OCI-LY7 (cell line): ENCODE results near the gene ZNF469.

ENCODE experiments used
- EZH2phosphoT487 ChIP-seq: fragments of 200-600 bp; sonication (generic); IDR thresholded peaks from 2 replicates; pipeline ENCODE4 v1.6.1; 2018; ENCODE audit warnings: low read depth, borderline replicate concordance, mild to moderate bottlenecking, mixed run types, antibody characterized with exemption, low read length, moderate library complexity, mixed read lengths
- TF ChIP-seq, protein P1 (sequence below): fragments of 200-600 bp; sonication (generic); conservative IDR thresholded peaks from 2 replicates; pipeline ENCODE4 v1.5.1; 2014; ENCODE audit warnings: mild to moderate bottlenecking, antibody characterized with exemption, low read length, moderate library complexity, mixed read lengths

DNA sequence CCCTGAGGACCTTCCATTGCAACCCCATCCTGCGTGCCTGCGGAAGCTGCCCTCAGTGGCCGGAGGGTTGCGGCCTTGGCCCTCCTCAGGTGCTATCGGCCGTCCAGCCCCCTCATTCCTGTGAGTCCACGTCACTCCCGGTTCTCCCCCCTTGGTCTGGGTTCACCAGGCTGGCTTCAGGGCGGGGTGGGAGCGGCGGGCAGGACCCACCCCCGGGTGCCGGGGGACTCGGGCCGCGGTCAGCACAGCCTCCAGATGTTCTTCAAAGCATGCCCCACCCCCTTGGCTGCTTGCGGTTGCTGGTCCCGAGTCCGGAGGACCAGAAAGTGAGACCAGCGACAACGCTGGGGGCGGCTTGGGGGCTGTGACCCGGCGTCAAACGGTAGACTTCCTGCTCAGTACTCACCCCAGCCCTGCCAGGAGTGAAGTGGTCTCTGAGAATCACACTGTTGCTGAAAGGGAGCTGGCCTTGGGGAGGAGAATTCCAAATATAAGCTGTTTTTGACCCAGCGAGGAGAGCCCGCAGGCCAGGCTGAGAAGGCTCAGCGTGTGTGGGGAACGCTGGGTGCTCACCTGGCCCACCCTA lies 4.5 kb downstream of the ZNF469 start:
- TF ChIP-seq, protein P1, sequence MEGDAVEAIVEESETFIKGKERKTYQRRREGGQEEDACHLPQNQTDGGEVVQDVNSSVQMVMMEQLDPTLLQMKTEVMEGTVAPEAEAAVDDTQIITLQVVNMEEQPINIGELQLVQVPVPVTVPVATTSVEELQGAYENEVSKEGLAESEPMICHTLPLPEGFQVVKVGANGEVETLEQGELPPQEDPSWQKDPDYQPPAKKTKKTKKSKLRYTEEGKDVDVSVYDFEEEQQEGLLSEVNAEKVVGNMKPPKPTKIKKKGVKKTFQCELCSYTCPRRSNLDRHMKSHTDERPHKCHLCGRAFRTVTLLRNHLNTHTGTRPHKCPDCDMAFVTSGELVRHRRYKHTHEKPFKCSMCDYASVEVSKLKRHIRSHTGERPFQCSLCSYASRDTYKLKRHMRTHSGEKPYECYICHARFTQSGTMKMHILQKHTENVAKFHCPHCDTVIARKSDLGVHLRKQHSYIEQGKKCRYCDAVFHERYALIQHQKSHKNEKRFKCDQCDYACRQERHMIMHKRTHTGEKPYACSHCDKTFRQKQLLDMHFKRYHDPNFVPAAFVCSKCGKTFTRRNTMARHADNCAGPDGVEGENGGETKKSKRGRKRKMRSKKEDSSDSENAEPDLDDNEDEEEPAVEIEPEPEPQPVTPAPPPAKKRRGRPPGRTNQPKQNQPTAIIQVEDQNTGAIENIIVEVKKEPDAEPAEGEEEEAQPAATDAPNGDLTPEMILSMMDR: no peak
- TF ChIP-seq EZH2phosphoT487: no peak
